Mucosa of descending colon (tissue), 3 donors: ENCODE results near the gene FEM1C. TPM values are rescaled to one million over a fixed set of nuclear protein-coding genes. Genes with fewer than 3 reads are reported as not detected.
A peak's percentile ranks its signal among the peaks of the same experiment; 100 is the strongest.

Experiments used
- ATAC-seq: fragments of 200-7000 bp; cut with Tn5 transposase; one replicate; pipeline ENCODE4 v1.9.1; 2020; ENCODE audit warnings: mild to moderate bottlenecking, moderate library complexity
- DNase-seq, 3 donors: peaks; one replicate each; pipeline ENCODE4 v3.0.0-alpha.2; 2020
- H3K36me3 ChIP-seq: fragments of 200-600 bp; one replicate; pipeline ENCODE4 v1.8.0; 2021; ENCODE audit warnings: low read depth, mild to moderate bottlenecking
- H3K4me1 ChIP-seq: fragments of 200-600 bp; one replicate; pipeline ENCODE4 v1.8.0; 2021; ENCODE audit warnings: low read depth, mild to moderate bottlenecking
- H3K4me3 ChIP-seq: fragments of 200-600 bp; one replicate; pipeline ENCODE4 v1.8.0; 2021; ENCODE audit warnings: mild to moderate bottlenecking
- H3K9me3 ChIP-seq: fragments of 200-600 bp; one replicate; pipeline ENCODE4 v1.8.0; 2021; ENCODE audit warnings: mild to moderate bottlenecking
- intact Hi-C, 2 donors: fragments of 100-400 bp; cut with DNase I in 1 of 2; cut with micrococcal nuclease in 1 of 2; formaldehyde crosslinking; loops; one replicate each; pipeline versions ENCODE4 v1.11.0 to v1.11.1; 2022; cut with DNase I, micrococcal nuclease
- total RNA-seq, 3 donors: library from RNA; stranded (reverse); fragmentation: NEBNext Ultra II Directional in 2 of 3; extraction: Animal tissue kit (Norgen Biotek cat#: 25700) in 2 of 3; gene quantifications; one replicate each; pipeline versions ENCODE4 v1.2.1 to v1.2.4, GENCODE V29; 2021 to 2023
- TF ChIP-seq, protein P1 (sequence below): fragments of 200-600 bp; IDR thresholded peaks from one replicate; pipeline ENCODE4 v1.8.0; 2022; ENCODE audit warnings: antibody characterized with exemption, mild to moderate bottlenecking
- donor health status: DM: no; HTN: no; CAD: no; lungs with moderate emphysema.
- donor health status: DM: no; HTN: no; CAD: no.
- donor health status: DM: no; HTN: yes; CAD: no.

FEM1C gene
- total RNA-seq, 3 donors from 2014 or later: 31.1 to 37.7 (median 33.5) TPM

DNA sequence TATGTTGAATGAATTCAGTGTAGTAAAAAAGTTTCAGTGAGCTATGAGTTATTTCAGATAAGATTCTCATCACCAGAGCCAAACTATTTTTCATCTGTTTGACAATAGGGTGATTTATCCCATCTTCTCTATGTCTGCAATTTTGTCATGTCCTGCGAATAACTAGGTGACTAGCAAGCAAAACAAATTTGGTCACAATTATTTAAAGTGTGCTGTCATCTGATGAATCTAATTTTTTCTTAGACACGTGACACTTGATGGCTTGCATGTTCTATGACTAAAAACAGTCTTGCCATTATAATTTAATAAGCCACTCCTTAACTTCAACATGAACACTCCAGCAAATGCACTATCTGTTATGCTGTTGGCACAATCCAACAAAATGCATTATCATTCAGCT is 35.0 kb downstream of the FEM1C start:
- Histone ChIP-seq H3K4me3 (no peak overlapping the region), H3K9me3 (no peaks in the 10 kb centered on the region), H3K4me1 (no peaks in the 10 kb centered on the region), H3K36me3 (no peaks in the 10 kb centered on the region)
- TF ChIP-seq, protein P1, sequence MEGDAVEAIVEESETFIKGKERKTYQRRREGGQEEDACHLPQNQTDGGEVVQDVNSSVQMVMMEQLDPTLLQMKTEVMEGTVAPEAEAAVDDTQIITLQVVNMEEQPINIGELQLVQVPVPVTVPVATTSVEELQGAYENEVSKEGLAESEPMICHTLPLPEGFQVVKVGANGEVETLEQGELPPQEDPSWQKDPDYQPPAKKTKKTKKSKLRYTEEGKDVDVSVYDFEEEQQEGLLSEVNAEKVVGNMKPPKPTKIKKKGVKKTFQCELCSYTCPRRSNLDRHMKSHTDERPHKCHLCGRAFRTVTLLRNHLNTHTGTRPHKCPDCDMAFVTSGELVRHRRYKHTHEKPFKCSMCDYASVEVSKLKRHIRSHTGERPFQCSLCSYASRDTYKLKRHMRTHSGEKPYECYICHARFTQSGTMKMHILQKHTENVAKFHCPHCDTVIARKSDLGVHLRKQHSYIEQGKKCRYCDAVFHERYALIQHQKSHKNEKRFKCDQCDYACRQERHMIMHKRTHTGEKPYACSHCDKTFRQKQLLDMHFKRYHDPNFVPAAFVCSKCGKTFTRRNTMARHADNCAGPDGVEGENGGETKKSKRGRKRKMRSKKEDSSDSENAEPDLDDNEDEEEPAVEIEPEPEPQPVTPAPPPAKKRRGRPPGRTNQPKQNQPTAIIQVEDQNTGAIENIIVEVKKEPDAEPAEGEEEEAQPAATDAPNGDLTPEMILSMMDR: no peak
- intact Hi-C loops: no loop called here
- no peak for ATAC-seq
- no peak for DNase-seq

DNA sequence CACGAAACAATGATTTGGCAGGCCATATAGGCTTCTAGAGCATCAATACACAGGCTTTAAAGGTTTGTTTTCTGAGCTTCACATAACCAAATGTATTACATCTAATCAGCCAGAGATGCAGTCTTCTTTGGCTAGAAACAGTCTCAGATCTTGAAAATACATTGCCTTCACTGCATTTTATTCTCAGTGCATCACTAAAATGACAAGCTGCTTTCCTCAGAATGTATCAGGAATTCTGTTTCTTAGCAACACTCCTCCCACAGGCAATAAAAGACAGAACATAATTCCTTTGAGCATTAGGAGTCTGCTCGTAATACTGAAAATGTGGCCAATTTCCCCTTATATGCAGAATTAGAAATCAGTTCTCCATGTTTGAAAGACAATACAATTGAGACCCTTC is 36.9 kb downstream of the FEM1C start:
- Histone ChIP-seq H3K36me3 (no peaks in the 10 kb centered on the region), H3K4me1 (no peaks in the 10 kb centered on the region), H3K9me3 (no peaks in the 10 kb centered on the region), H3K4me3 (no peak overlapping the region)
- intact Hi-C loops: no loop called here
- ATAC-seq (no peak), DNase-seq (no peak)
- TF ChIP-seq, protein P1: no peak

DNA sequence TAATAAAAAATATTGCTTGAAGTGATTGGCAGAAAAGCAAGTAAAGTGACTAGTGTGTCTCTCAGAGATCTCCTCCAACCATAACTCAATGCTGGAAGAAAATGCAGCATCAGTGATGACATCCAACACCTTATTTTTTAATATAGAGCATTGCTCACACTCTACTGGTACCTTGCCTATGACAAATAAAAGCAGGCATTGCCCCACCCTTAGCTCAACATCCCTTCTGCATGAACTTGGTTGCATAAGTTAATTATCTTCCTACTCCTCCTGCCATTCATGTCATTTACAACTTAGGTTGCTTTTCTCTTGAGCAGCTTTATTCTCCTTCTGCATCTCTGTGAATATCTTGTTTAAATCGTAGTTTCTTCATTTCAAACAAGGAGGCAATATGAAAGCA is 41.2 kb downstream of the FEM1C start:
- TF ChIP-seq, protein P1: no peak
- Histone ChIP-seq H3K4me3 (no peak overlapping the region), H3K4me1 (no peaks in the 10 kb centered on the region), H3K36me3 (no peaks in the 10 kb centered on the region), H3K9me3 (no peaks in the 10 kb centered on the region)
- intact Hi-C loops: no loop called here
- ATAC-seq: peak; percentile 29
- DNase-seq: no peak

- intact Hi-C loops: no loop called here
- Histone ChIP-seq H3K9me3 (no peaks in the 10 kb centered on the region), H3K36me3 (no peaks in the 10 kb centered on the region), H3K4me3 (no peak overlapping the region), H3K4me1 (no peaks in the 10 kb centered on the region)
- TF ChIP-seq, protein P1: no peak
- DNase-seq (no peak), ATAC-seq (no peak)
Observed at GRCh38 chr5:115501464-115502210, 42.9 kb downstream of the FEM1C start.

DNA sequence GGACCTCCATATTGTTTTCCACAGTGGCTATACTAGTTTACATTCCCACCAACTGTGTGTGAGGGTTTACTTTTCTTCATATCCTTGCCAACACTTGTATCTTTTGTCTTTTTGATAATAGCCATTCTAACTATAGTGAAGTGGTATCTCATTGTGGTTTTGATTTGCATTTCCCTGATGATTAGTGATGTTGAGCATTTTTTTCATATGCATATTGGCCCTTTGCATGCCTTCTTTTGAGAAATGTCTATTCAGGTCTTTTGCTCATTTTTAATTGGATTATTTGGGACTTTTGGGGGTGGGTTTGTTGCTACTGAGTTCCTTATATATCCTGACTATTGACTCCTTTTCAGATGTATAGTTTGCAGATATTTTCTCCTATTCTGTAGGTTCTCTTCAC is 44.4 kb downstream of the FEM1C start:
- DNase-seq (no peak), ATAC-seq (no peak)
- TF ChIP-seq, protein P1: no peak
- no peaks in the 10 kb centered on the region for H3K36me3 ChIP-seq
- intact Hi-C loops: no loop called here
- no peak overlapping the region for H3K4me3 ChIP-seq
- no peaks in the 10 kb centered on the region for H3K9me3 ChIP-seq
- H3K4me1 ChIP-seq: no peaks in the 10 kb centered on the region
